HepG2 (cell line): ENCODE results near the gene ADAMTS12. TPM values are rescaled to one million over a fixed set of nuclear protein-coding genes. Genes with fewer than 3 reads are reported as not detected.
A peak's percentile ranks its signal among the peaks of the same experiment; 100 is the strongest.

ENCODE experiments used
- ATAC-seq: fragments of 200-7000 bp; cut with Tn5 transposase; 3 replicates; pipeline ENCODE4 v1.9.1; 2020; ENCODE audit warnings: mild to moderate bottlenecking, moderate library complexity
- BruUV-seq: library from RNA; stranded (reverse); fragments of 400-500 nt; replicated peaks from 2 replicates; lab custom pipeline; 2021; lab: Mats Ljungman, UMichigan
- CTCF ChIA-PET: fragments of 300-600 bp; formaldehyde crosslinking; extraction: SDS; loops from one replicate; lab custom pipeline; 2021; ENCODE audit warnings: low total read pairs, inconsistent platforms, low intra/inter-chr PET ratio; lab: Yijun Ruan, JAX
- POLR2A ChIA-PET: fragments of 350-600 bp; sonication (Branson Sonifier 250); formaldehyde crosslinking; loops from one replicate; lab custom pipeline; 2020; ENCODE audit warnings: antibody characterized with exemption, inconsistent platforms; lab: Yijun Ruan, JAX
- DNase-seq: peaks from one replicate; pipeline ENCODE4 v3.0.0-alpha.2; 2015; ENCODE audit warnings: low spot score
- FAIRE-seq: peaks from 3 replicates; lab custom pipeline; 2011; peaks lifted over from hg19 to GRCh38; lab: Jason Lieb, UNC
- H2AFZ ChIP-seq: one replicate; pipeline ENCODE4 v1.6.1; 2011; ENCODE audit warnings: low read length, inconsistent platforms
- H3K27ac ChIP-seq: fragments of 300-600 bp; 3 replicates; pipeline ENCODE4 v1.8.0; 2011; ENCODE audit warnings: mixed run types, mild to moderate bottlenecking, mixed read lengths, low read length, inconsistent platforms; ENCODE audit not compliant: insufficient read depth; ENCODE audit errors: extremely low read length
- H3K27me3 ChIP-seq, 2 experiments: fragments of 200-600 bp in 1 of 2; 2 replicates in 1 of 2; 3 replicates in 1 of 2; pipeline versions ENCODE4 v1.6.0 to v1.8.0; 2011; ENCODE audit warnings: low read length in 2 of 2, mild to moderate bottlenecking in 2 of 2, moderate library complexity in 2 of 2, inconsistent platforms in 1 of 2; ENCODE audit not compliant: insufficient read depth in 2 of 2, control insufficient read depth in 1 of 2
- H3K36me3 ChIP-seq, 2 experiments: fragments of 200-600 bp in 1 of 2; replicated peaks in 1 of 2; 2 replicates in 1 of 2; 3 replicates in 1 of 2; pipeline versions ENCODE4 v1.5.1 to v1.8.0; 2011; ENCODE audit warnings: low read length in 2 of 2, inconsistent platforms in 1 of 2; ENCODE audit not compliant: insufficient read depth in 2 of 2, control insufficient read depth in 1 of 2
- H3K4me1 ChIP-seq: 2 replicates; pipeline ENCODE4 v1.5.1; 2012; ENCODE audit warnings: low read length, inconsistent platforms; ENCODE audit not compliant: insufficient read depth
- H3K4me2 ChIP-seq: 2 replicates; pipeline ENCODE4 v1.6.0; 2011; ENCODE audit warnings: low read depth, low read length, inconsistent platforms
- H3K4me3 ChIP-seq, 3 experiments: fragments of 200-600 bp in 1 of 3; sonication (generic), shearing (Covaris generic) in 1 of 3; replicated peaks in 1 of 3; 2 replicates each; pipeline ENCODE4 v1.5.1; 2011 to 2016; ENCODE audit warnings: low read length in 3 of 3, inconsistent platforms in 2 of 3, low read depth in 2 of 3, mild to moderate bottlenecking in 2 of 3, control low read depth in 1 of 3, mixed read lengths in 1 of 3; ENCODE audit not compliant: insufficient read depth in 1 of 3
- H3K79me2 ChIP-seq: one replicate; pipeline ENCODE4 v1.6.1; 2011; ENCODE audit warnings: low read length, inconsistent platforms; ENCODE audit not compliant: insufficient read depth
- H3K9ac ChIP-seq: 2 replicates; pipeline ENCODE4 v1.6.0; 2011; ENCODE audit warnings: mild to moderate bottlenecking, low read depth, low read length, inconsistent platforms; ENCODE audit not compliant: insufficient read depth
- H3K9me3 ChIP-seq: 2 replicates; pipeline ENCODE4 v1.5.1; 2012; ENCODE audit warnings: mild to moderate bottlenecking, low read length
- H4K20me1 ChIP-seq: 2 replicates; pipeline ENCODE4 v1.6.0; 2011; ENCODE audit warnings: inconsistent platforms, mild to moderate bottlenecking, low read length, moderate library complexity; ENCODE audit not compliant: insufficient read depth
- ATAD3A ChIP-seq: sonication (generic); formaldehyde crosslinking; IDR thresholded peaks from 2 replicates; pipeline ENCODE4 v1.4.0; 2020; ENCODE audit warnings: missing genetic modification reagents
- IKZF5 ChIP-seq: IDR thresholded peaks from 2 replicates; pipeline ENCODE4 v1.6.1; 2018; ENCODE audit warnings: missing genetic modification reagents, mild to moderate bottlenecking, missing compliant biosample characterization
- TSC22D2 ChIP-seq: sonication (generic); formaldehyde crosslinking; IDR thresholded peaks from 2 replicates; pipeline ENCODE4 v1.5.1; 2020; ENCODE audit warnings: missing genetic modification reagents, mild to moderate bottlenecking, borderline replicate concordance
- ZNF232 ChIP-seq: sonication (generic); formaldehyde crosslinking; IDR thresholded peaks from 2 replicates; pipeline ENCODE4 v1.4.0; 2020; ENCODE audit warnings: missing genetic modification reagents, borderline replicate concordance
- ZNF318 ChIP-seq: sonication (generic); formaldehyde crosslinking; IDR thresholded peaks from 2 replicates; pipeline ENCODE4 v1.4.0; 2020; ENCODE audit warnings: mild to moderate bottlenecking, missing genetic modification reagents
- ZNF484 ChIP-seq: sonication (generic); formaldehyde crosslinking; IDR thresholded peaks from 2 replicates; pipeline ENCODE4 v1.5.1; 2020; ENCODE audit warnings: mild to moderate bottlenecking, low read depth, missing genetic modification reagents, borderline replicate concordance
- ZNF660 ChIP-seq: sonication (generic); formaldehyde crosslinking; IDR thresholded peaks from 2 replicates; pipeline ENCODE4 v1.5.1; 2020; ENCODE audit warnings: mild to moderate bottlenecking, low read depth, missing genetic modification reagents, borderline replicate concordance
- ZNF75D ChIP-seq: sonication (generic); formaldehyde crosslinking; IDR thresholded peaks from 2 replicates; pipeline ENCODE4 v1.8.1; 2023; ENCODE audit warnings: missing genetic modification reagents, mild to moderate bottlenecking, borderline replicate concordance
- WGBS: methylation state at CpG from one replicate; pipeline ENCODE4 v1.1.6; 2017; ENCODE audit warnings: low lambda C conversion rate; 5-methylcytosine and 5-hydroxymethylcytosine counted together
- in situ Hi-C: cut with HindIII; loops from 2 replicates; pipeline ENCODE4 v1.10.0; 2017; ENCODE audit warnings: low pct_unique_long_range_greater_than_20kb; ENCODE audit not compliant: extremely low pct_ligation_motif_present
- intact Hi-C: fragments of 100-400 bp; cut with micrococcal nuclease; formaldehyde crosslinking; loops from one replicate; pipeline ENCODE4 v1.10.0; 2022; ENCODE audit not compliant: unreplicated experiment
- polyA plus RNA-seq, 8 experiments: library from polyadenylated mRNA; depleted of rRNA in 3 of 8; stranded (reverse) in 7 of 8; unstranded in 1 of 8; fragments of >200 nt; fragmentation: Illumina TruSeq in 4 of 8; extraction: Trizol in 4 of 8; gene quantifications; 2 replicates each; pipeline versions ENCODE4 v1.2.1 to v1.2.3, GENCODE V29; 2011 to 2016; ENCODE audit warnings: low read depth in 4 of 8, missing spikeins in 1 of 8, mixed read lengths in 1 of 8; ENCODE audit not compliant: insufficient read depth in 1 of 8
- total RNA-seq, 5 experiments: library from RNA; depleted of rRNA; stranded (reverse); fragments of >200 nt; fragmentation: Illumina TruSeq; extraction: Trizol; gene quantifications; 2 replicates each; pipeline ENCODE4 v1.2.3, GENCODE V29; 2016; ENCODE audit warnings: low read depth in 1 of 5
- TF ChIP-seq, protein P1 (sequence below): IDR thresholded peaks from 2 replicates; pipeline ENCODE4 v1.6.1; 2016; ENCODE audit warnings: missing genetic modification reagents, missing compliant biosample characterization
- TF ChIP-seq, protein P2 (sequence below): sonication (generic); formaldehyde crosslinking; conservative IDR thresholded peaks from 2 replicates; pipeline ENCODE4 v1.8.0; 2022; ENCODE audit warnings: missing genetic modification reagents

ADAMTS12 gene
- total and polyA plus RNA-seq, 2 of the 13 experiments (the other 11 are each of a cell fraction or from before 2014, with no cell fraction given) = 0.03 TPM; not detected in 1

- TF ChIP-seq, protein P1, sequence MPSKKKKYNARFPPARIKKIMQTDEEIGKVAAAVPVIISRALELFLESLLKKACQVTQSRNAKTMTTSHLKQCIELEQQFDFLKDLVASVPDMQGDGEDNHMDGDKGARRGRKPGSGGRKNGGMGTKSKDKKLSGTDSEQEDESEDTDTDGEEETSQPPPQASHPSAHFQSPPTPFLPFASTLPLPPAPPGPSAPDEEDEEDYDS (CRISPR knock-in tag) = no peak
- TF ChIP-seq TSC22D2 (CRISPR knock-in tag) (no peak), ZNF318 (CRISPR knock-in tag) (no peak)
Measured at GRCh38 chr5:33894566-33894965, 2.8 kb upstream of the ADAMTS12 start (continued).

GRCh38 chr5:33892620-33893137 lies 889 bp upstream of the ADAMTS12 start:
- Histone ChIP-seq H3K4me2 (no peak overlapping the region), H3K27me3 (peaks cover 1 to 17% of the 10 kb centered on the region in 2 experiments; a peak in 4 of 5 replicates), H3K27ac (no peak overlapping the region), H3K36me3 (no peaks in the 10 kb centered on the region), H3K4me3 (no peak overlapping the region), H3K9me3 (no peaks in the 10 kb centered on the region), H3K4me1 (no peaks in the 10 kb centered on the region), H3K79me2 (no peaks in the 10 kb centered on the region), H4K20me1 (no peaks in the 10 kb centered on the region), H2AFZ (no peak overlapping the region), H3K9ac (no peak overlapping the region)
- POLR2A ChIA-PET = no interaction called here
- BruUV-seq = no TSS peak
- WGBS = 10% methylated on average over 5 of the region's 5 CpGs
- DNase-seq = peak; percentile 2
- no peak for FAIRE-seq
- intact Hi-C loops = no loop called here
- no peak for ATAC-seq
- TF ChIP-seq ZNF484 (CRISPR knock-in tag) (no peak), ZNF660 (CRISPR knock-in tag) (no peak), IKZF5 (no peak), ZNF232 (CRISPR knock-in tag) (no peak), ZNF75D (CRISPR knock-in tag) (no peak), ATAD3A (CRISPR knock-in tag) (no peak)
- TF ChIP-seq, protein P2, sequence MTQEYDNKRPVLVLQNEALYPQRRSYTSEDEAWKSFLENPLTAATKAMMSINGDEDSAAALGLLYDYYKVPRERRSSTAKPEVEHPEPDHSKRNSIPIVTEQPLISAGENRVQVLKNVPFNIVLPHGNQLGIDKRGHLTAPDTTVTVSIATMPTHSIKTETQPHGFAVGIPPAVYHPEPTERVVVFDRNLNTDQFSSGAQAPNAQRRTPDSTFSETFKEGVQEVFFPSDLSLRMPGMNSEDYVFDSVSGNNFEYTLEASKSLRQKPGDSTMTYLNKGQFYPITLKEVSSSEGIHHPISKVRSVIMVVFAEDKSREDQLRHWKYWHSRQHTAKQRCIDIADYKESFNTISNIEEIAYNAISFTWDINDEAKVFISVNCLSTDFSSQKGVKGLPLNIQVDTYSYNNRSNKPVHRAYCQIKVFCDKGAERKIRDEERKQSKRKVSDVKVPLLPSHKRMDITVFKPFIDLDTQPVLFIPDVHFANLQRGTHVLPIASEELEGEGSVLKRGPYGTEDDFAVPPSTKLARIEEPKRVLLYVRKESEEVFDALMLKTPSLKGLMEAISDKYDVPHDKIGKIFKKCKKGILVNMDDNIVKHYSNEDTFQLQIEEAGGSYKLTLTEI (CRISPR knock-in tag) = no peak
- TF ChIP-seq, all 625 proteins: peak for 0
- CTCF ChIA-PET = no interaction called here
- in situ Hi-C loops = no loop called here
